CD4-positive, alpha-beta T cell treated with Interleukin-15 for 1 hour (primary cell): ENCODE measurements around the gene ALDH6A1.
"Not testable (repeated sequence)": the region's sequence is repeated elsewhere in the genome, so short reads cannot be mapped to it uniquely, and the experiment has no call there.

Source experiments
- DNase-seq: peaks from one replicate; pipeline ENCODE4 v3.0.0-alpha.2; 2020

ALDH6A1 gene

DNA sequence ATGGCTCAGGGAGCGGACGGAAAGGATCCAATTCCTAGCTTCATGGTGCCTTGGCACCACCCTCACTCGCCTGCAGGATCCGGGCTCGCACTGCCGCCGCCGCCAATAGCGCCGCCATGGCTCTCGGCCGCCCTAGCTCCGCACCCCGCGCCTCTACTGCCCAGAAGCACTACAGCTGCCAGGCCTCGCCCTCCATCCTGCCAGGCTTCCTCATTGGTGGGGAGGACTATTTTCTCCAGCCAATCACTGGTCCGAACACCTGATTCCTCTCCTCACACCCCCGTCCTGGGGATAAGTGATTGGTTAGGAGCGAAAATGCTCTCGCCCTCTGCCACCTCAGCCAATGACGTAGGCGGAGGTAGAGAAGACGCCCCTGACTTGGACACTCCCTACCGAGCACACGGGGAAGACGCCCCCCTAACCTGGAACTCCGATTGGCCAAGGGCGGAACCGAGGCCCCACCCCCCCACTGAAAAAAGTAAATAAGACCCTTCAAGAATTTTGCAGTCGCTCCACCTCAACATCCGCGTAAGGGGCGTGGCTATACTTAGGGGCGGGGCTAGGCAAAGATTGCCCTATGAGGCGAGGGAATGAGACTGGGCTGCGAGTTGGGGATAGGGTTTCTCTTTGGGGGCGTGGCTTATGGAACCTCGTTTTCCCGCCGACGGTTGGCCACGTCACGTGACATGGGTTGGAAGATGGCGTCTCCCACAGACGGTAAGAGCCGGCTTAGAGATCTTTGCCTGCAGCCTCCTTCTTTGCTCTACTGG is at the start of gene ALDH6A1, which contains the start of gene LIN52:
Gene ALDH6A1 (minus strand): TSS at position 177 of the 770 bp plus-strand sequence. CDS start 59 bp downstream, at position 118.
Gene LIN52 (plus strand): TSS at position 680 of the 770 bp plus-strand sequence. CDS start 19 bp downstream, at position 699.
- peak; percentile 100 for DNase-seq

DNA sequence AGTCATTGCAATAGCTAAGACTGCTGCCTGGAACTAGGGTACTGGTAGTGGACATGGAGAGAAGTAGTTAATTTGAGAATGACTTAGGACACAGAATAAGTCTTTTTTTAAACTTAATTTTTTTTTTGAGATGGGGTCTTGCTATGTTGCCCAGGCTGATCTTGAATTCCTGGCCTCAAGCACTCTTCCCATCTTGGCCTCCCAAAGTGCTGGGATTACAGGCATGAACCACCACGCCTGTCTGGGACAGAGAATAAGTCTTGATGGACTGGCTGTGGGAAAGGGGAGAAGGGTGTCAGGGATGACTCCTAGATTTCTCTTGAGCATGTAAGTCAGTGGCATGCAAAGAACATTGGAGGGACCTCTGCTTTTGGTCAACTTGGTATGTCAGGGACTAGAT is 43.4 kb upstream of the ALDH6A1 start:
- DNase-seq: no peak

DNA sequence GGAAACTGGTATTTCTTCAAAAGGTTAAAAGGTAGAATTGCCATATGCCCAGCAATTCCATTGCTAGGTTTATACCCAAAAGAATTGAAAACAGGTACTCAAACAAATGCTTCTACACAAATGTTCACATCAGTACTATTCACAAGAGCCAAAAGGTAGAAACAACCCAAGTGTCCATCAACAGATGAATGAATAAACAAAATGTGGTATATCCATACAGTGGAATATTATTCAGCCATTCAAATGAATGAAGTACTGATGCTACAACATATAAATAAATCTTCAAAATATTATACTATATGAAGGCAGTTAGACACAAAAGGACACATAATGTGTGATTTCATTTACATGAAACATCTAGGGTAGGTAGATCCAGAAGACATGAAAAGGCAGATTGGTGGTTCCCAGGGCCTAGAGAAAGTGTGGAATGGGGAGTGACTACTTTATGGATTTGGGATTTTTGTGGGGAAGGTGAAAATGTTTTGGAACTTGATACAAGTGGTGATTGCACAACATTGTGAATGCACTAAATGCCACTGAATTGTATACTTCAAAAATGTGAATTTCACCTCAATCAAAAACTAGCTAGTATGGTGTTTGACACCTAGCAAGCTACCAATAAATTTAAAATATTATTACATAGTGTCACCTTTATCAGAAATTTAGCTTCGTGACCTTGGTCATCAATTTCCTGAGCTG is 42.2 kb upstream of the ALDH6A1 start:
- no peak for DNase-seq

DNA sequence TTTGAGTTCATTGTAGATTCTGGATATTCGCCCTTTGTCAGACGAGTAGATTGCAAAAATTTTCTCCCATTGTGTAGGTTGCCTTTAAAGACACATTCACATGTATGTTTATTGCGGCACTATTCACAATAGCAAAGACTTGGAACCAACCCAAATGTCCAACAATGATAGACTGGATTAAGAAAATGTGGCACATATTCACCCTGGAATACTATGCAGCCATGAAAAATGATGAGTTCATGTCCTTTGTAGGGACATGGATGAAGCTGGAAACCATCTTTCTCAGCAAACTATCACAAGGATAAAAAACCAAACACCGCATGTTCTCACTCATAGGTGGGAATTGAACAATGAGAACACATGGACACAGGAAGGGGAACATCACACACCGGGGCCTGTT is 41.2 kb upstream of the ALDH6A1 start:
- not testable (repeated sequence) for DNase-seq

DNA sequence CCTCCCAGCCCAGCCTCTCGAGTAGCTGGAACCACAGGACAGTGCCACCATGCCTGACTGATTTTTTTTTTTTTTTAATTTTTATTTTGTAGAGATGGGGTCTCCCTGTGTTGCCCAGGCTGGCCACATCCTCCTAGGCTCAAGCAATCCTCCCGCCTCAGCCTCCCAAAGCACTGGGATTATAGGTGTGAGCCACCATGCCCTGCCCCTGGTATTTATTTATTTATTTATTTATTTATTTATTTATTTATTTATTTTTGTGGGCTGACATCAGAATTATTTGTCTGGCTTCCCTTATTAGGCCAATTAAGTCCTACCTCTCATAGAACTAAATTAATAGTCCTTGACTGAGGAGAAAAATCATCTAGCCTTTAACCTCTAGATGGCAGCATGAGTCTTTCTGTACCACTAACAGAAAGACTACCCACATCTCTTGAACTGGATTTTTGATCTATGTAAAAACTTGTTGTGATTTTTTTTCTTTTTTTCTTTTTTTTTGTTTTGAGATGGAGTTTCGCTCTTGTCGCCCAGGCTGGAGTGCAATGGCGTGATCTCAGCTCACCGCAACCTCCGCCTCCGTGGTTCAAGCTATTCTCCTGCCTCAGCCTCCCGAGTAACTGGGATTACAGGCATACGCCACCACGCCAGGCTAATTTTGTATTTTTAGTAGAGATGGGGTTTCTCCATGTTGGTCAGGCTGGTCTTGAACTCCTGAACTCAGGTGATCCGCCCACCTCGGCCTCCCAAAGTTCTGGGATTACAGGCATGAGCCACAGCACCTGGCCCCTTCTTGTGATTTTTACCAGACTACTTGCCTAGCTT is 27.4 kb upstream of the ALDH6A1 start:
- DNase-seq: not testable (repeated sequence)

DNA sequence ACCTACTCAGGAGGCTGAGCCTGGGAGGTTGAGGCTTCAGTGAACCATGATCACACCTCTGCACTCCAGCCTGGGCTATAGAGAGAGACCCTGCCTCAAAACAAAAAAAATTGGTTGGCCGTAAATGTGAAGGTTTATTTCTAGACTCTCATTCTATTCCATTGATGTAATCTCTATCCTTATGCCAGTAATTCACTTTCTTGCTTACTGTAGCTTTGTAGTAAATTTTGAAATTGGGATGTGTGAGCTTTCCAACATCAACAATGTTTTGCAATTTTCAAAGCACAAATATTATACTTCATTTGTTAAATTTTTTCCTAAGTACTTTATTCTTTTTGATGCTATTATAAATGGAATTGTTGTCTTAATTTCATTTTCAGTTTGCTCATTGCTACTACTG is 25.1 kb upstream of the ALDH6A1 start:
- no peak for DNase-seq

DNA sequence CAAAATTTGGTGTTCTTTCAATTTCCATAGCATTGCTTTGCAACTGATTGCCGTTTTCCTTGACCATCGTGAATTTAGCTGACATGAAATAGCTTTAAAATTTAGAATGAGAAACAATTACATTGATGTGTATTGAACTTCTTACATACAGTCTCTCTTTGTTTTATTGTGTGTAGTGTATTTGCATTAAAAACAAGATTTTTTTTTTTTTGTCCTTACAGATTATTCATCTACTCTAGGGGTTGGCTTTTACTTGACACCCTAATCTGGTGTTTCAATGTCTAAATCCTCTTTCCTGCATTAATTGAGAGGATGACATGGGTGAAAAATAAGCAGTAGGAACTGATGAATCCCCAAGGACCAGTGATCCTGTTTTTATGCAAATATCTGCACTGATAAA is 21.1 kb upstream of the ALDH6A1 start:
- no peak for DNase-seq

DNA sequence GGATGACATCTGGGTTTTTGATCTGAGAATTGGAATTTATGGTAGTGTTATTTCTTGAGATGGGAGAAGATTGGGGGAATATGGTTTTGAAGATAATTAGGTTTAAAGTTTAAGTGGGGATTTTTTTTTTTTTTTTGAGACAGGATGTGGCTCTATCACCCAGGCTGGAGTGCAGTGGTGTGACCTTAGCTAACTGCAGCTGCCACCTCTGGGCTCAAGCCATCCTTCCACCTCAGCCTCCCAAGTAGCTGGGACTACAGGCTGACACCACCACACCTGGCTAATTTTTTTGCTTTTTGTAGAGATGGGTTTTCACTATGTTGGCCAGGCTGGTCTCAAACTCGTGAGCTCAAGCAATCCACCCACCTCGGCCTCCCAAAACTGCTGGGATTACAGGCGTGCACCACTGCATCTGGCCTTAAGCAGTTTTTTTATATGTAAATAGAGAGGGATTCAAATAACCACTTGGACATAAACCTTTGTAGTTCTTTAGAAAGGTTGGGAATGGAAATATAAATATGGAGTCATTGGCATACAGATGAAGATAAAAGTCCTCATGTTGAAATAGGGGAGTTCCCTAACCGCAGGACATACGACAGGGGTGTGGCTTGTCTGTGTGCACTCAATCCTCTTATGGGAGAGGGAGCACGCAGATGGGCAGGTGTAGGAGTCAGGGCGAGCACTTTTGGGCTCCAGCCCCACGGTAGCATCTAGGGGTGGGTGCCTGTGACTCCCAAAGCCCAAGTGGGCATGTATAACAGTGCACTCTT is 5.2 kb upstream of the ALDH6A1 start:
- no peak for DNase-seq

DNA sequence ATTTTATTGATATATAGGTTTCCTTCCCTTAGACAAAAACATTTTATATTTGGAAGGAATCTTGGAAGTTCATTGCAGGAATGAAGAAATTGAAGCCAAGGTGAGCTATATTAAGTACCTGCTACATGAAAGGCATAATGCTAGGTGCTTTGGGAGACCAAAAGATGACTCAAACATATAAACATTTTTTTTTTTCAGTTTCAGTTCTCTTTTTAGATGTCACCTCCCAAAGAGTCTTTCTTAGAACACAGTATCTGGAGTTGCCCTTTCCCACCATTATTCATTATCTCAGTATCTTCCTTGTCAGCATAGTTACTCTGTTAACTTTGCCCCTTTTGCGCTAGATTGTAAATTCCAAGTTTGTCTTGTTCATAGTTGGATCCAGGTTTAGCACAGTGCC is 1.6 kb upstream of the ALDH6A1 start:
- DNase-seq: no peak

DNA sequence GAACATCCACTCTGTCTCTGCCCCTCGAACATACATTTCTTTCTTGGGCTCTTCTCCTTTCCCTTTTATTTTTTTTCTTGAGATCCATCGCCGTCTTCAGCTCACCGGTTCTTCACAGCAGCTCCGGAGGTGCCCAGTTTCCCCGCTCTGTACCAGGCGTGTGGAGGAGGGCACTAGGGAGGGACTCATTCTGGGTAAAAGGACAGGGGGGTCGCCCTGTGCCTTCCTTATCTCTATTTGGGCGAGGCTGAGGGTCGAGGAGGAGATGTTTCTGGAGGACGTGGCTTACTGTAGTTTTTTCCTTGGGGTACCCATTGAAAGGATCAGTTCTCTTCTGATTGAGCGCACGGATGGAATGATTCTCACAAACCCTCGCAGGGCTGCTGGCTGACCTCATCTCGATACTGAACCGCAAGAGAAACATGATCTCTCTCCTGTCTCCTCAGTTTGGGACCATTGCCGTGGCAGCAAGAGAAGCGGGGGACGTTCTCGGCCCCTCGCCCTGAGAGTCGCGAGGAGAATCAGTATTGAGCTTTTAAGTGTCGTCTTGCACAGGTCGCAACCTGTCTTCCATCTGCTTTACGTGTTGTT is 889 bp upstream of the ALDH6A1 start:
- no peak for DNase-seq

DNA sequence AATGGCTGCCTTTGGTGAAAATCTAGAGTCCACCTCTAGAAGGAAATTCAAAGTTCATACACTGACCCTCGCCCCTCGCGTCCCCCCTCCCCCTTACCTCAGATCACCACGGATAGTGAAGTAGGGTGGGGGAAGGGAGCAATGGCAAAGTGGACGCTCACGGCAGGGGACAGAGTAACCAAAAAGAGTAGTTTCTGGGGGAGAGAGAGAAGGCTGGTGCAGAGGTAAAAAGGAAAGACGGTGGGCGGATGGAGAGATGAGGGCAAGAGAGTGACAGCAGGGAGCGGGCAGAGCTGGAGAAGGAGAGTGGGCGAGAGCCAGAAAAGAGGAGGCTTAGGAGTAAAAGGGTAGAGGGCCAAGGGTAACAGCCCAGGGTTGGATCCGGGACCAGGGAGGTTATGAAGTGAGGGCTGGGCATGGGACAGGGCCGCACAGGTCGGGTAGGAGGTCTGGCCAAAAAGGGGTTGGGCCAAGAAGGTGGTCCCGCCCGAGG is 423 bp downstream of the ALDH6A1 start:
- no peak for DNase-seq

DNA sequence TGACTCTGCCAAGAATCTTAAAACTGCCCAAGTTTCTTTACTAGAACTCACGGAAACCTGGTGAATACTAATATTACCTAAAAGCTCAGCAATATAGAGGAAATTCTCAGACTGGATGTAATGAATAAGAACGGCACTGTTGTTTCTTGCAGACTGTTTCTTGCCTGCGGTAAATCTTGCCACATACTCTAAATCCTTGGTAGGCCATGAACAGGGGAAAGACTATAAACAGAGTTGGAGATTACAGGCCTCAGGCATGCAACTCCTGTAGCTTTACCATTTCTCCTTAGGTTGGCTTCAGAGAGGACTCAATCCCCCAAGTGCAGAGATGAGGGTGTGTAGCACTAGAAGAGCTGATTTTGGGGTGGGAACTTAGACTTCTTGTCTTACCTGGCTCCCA is 1.1 kb downstream of the ALDH6A1 start:
- DNase-seq: no peak

DNA sequence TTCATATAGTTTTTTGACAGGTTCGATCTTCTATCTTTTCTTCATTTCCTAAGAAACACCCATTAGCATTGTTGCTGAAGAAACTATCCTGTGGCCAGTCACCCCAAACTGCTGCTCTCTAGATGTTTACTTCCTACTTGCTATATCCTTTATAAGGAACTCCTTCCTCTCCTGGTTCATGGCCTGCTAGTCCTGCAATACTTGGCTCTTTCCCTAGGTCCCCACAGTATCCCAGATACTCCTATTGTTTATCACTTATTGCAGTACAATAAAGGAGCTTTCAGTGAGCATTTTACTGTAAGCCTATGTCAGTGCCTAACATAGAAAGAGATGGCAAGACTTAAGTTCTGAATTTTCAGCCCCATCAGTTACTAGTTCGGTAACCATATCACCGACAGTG is 2.8 kb downstream of the ALDH6A1 start:
- no peak for DNase-seq

DNA sequence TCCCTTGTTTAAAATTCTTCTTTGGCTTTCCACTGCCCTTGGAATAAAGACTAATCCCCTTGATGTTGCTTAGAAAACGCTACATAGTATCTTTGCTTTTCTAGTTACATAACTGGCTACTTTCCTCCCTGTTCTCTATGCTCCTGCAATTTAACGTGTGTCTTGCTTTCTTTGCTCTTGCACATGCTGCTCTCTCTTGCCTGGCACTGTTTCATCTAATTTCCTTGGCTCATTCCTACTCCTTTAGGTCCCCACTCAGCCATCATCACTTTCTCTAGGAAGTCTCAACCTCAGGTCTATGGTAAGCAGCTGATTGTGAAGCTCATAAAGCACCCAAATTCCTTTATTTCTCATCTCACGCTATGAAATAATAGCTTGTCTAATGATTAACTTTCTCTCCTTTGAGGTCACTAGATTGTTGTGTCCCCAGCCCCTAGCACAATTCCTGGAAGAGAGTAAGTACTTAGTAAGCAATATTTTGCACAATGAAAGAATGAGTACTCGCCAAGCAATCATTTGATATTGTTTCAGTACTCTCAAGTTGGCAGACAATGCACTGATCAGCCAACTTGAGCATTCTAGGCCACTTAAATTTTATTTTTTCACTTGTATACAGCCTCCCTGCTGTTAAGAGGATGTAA is 3.3 kb downstream of the ALDH6A1 start:
- no peak for DNase-seq

DNA sequence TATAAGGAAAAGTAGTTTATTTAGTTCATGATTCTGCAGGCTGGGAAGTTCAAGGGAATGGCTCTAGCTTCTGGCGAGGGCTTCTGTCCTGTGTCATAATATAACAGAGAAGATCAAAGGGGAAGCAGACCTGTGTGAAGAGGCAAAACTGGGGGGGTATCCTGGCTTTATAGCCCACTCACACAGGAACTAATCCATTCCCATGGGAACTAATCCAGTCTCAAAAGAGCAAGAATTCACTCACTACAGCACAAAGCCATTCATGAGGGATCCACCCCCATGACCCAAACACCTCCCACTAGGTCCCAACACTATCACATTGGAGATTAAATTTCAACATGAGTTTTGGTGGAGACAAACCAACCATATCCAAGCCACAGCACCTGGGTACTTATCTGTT is 6.9 kb downstream of the ALDH6A1 start:
- no peak for DNase-seq

DNA sequence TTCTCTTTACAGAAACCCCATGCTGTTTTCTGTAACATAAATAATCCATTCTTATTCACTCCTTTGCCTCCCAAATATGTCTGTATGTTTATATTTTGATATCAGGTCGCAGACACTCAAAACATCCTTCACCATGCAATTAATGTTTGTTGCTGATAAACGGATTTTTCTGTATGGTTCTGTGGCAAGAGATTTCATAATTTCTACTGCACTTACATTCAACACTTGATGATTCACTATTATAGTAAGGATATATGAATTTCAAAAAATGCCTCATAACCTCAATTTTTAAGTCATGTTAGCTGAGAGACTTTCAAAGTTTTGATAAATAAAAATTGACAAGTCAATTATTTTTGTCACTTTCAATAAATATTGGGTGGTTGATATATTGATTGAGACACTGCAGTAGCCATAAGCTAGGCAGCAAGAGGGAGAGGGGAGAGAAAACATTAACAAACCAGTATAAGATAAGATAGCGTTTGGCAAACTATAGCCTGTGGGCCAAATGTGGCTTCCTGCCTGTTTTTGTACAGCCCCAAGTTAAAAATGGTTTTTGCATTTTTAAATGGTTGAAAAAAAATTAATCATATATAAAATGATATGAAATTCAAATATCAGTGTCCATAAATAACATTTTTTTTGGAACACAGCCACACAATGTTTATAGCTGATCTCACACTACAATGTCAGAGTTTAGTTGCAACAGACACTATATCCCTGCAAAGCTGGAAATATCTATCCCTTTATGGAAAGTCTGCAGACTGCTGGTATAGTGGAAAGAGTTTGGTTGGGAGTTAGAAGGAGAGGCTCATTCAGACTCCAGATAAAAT is 18.3 kb downstream of the ALDH6A1 start:
- no peak for DNase-seq

DNA sequence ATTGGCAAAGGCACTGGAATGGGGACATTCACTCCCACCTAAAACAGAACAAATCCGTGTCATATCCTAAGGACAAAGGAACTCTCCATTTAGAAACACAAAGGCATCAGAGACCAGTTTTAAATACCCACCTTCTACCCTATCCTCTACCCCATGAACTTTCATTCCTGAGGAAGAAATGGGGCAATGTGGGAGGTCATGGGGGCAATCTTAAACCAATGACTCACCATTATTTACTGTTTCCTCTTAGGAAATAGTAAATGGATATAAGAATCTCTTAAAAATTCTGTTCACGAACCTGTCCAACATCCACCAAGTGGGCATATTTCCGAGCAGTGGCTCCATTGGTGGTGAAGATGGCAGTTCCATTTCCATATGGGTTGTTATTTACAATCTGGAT is 19.4 kb downstream of the ALDH6A1 start:
- no peak for DNase-seq

DNA sequence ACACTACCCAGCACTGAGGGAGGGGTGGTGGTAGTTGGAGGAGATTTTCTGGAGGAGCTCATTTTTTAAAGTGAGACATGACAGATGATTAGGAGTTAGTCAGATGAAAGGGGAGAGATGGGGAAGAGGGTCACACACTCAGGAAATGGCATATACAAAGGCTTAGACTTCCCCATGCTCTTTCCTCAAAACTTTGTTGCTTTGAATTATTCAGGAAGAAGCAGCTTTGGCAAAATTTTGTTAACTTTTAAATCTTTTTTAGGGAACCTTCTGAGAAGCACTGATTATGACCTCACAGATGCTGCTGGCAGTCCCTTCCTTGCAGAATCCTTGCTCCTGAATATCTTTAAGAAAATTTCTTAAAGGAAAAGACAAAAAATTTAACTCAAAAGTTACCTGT is 19.8 kb downstream of the ALDH6A1 start:
- DNase-seq: no peak

DNA sequence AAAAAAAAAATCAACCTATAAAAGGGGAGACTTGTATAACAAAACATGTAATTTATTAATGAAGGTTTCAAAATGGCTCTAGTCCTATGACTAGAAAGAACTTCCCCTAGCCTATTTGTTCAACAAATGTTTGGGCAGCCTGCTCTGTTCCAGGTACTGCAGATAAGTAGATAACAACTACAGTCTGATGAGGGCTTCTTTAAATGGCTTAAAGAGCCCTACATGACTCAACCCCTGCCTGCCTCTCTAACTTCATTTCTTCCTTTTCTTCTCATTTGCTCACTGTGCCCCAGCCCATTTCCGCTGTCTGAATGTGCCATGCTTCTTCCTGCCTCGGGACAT is 21.5 kb downstream of the ALDH6A1 start:
- no peak for DNase-seq

DNA sequence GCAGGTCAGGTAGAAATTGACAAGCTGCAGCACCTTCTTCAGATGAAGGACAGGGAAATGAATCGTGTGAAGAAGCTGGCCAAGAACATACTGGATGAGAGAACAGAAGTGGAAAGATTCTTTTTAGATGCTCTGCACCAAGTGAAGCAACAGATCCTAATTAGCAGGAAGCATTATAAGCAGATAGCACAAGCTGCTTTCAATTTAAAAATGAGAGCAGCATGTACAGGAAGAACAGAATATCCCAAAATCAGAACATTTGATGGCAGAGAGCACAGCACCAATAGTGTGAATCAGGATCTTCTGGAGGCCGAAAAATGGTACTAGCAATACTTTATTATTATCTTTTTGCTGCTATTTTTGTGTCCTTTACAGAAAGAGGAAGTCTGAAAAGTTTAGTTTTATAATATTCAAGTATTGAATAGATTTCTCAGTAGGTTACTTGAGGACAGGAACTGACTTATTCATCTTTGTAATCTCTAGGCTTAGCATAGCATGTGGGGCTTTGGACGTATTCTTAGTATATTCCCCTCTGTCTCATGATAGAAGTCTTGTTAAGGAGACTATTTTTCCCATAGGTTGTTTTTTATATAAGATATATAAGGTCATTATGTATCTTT is 34.3 kb downstream of the ALDH6A1 start:
- no peak for DNase-seq
